Common myeloid progenitor, CD34-positive (primary cell): ENCODE data around the gene ACOXL.

Source experiments
- CTCF ChIA-PET: fragments of 350-600 bp; sonication (Branson Sonifier 250); formaldehyde crosslinking; loops from one replicate; lab custom pipeline; 2021; ENCODE audit warnings: antibody characterized with exemption; lab: Charles Lee
- POLR2A ChIA-PET: fragments of 350-600 bp; sonication (Branson Sonifier 250); formaldehyde crosslinking; loops from one replicate; lab custom pipeline; 2021; ENCODE audit warnings: antibody characterized with exemption; lab: Charles Lee
- DNase-seq, 3 donors: peaks; one replicate each; pipeline versions ENCODE4 v3.0.0 to v3.0.0-alpha.2; 2013
- H3K27ac ChIP-seq, 2 experiments: 1 replicate in 1 of 2; 2 replicates in 1 of 2; pipeline ENCODE4 v1.7.0; 2013; ENCODE audit warnings: inconsistent platforms in 2 of 2, low read length in 2 of 2, mild to moderate bottlenecking in 2 of 2, low read depth in 1 of 2, moderate library complexity in 1 of 2; ENCODE audit not compliant: severe bottlenecking in 2 of 2, insufficient read depth in 1 of 2, poor library complexity in 1 of 2
- H3K27me3 ChIP-seq, 5 experiments: replicated peaks in 2 of 5; 1 replicate in 3 of 5; 2 replicates in 2 of 5; pipeline versions ENCODE4 v1.6.1 to v1.7.0; 2013; ENCODE audit warnings: low read length in 4 of 5, mild to moderate bottlenecking in 2 of 5, moderate library complexity in 2 of 5, inconsistent platforms in 1 of 5; ENCODE audit not compliant: insufficient read depth in 5 of 5, control insufficient read depth in 4 of 5
- H3K36me3 ChIP-seq, 4 experiments: 1 replicate in 2 of 4; 2 replicates in 2 of 4; pipeline versions ENCODE4 v1.6.1 to v1.7.0; 2013; ENCODE audit warnings: low read length in 3 of 4, control low read depth in 1 of 4, mild to moderate bottlenecking in 1 of 4; ENCODE audit not compliant: control insufficient read depth in 4 of 4, insufficient read depth in 4 of 4
- H3K4me1 ChIP-seq, 4 experiments: 1 replicate in 3 of 4; 2 replicates in 1 of 4; pipeline versions ENCODE4 v1.6.1 to v1.7.1; 2013; ENCODE audit warnings: low read length in 3 of 4, mild to moderate bottlenecking in 3 of 4, control low read depth in 1 of 4, inconsistent platforms in 1 of 4, moderate library complexity in 1 of 4; ENCODE audit not compliant: control insufficient read depth in 4 of 4, insufficient read depth in 4 of 4; ENCODE audit errors: control extremely low read depth in 1 of 4
- H3K4me3 ChIP-seq, 7 experiments: 1 replicate in 4 of 7; 2 replicates in 3 of 7; pipeline versions ENCODE4 v1.5.1 to v1.7.0; 2013; ENCODE audit warnings: mild to moderate bottlenecking in 7 of 7, low read length in 6 of 7, moderate library complexity in 6 of 7, inconsistent platforms in 2 of 7, low read depth in 2 of 7, control low read depth in 1 of 7; ENCODE audit not compliant: insufficient read depth in 4 of 7, control insufficient read depth in 1 of 7; ENCODE audit errors: extremely low read depth in 1 of 7
- H3K9me3 ChIP-seq, 5 experiments: 1 replicate in 4 of 5; 2 replicates in 1 of 5; pipeline versions ENCODE4 v1.6.1 to v1.7.1; 2013; ENCODE audit warnings: low read length in 4 of 5, mild to moderate bottlenecking in 2 of 5, inconsistent platforms in 1 of 5, low read depth in 1 of 5, moderate library complexity in 1 of 5; ENCODE audit not compliant: control insufficient read depth in 4 of 5, insufficient read depth in 2 of 5; ENCODE audit errors: control extremely low read depth in 1 of 5
- WGBS: methylation state at CpG from one replicate; pipeline ENCODE4 v1.1.5; 2013; ENCODE audit not compliant: insufficient coverage; 5-methylcytosine and 5-hydroxymethylcytosine counted together

The ACOXL gene

DNA sequence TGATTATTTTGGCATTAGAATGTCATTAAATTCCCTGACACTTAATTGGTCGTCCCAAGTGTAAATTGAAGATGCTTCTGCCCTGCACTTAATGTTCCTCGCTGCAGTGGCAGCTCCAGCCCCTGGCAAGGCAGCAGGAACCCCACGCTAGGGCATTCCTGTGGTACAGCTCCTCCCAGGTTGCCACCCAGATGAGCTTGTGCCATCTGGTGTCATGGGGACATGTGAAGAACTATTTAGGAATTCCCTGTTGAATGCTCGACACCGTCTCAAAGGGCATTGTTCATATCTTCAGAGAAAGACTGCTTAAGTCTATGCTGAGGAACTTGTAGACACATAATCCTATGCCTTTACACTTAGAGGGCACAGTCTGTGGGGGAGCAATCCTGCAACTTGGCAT, 427.3 kb downstream of the ACOXL start:
- POLR2A ChIA-PET, result no interaction called here
- Histone ChIP-seq H3K27ac (no peak overlapping the region), H3K36me3 (peaks cover 0 to 10% (median 2%) of the 10 kb centered on the region in 4 experiments), H3K9me3 (no peaks in the 10 kb centered on the region), H3K4me1 (peaks cover 0 to 16% (median 8%) of the 10 kb centered on the region in 4 experiments), H3K4me3 (no peak overlapping the region), H3K27me3 (peaks cover 0 to 85% (median 28%) of the 10 kb centered on the region in 5 experiments)
- CTCF ChIA-PET, result no interaction called here
- no peak for DNase-seq
- 75% methylated on average over 4 of the region's 5 CpGs for WGBS

- Histone ChIP-seq H3K27me3 (peaks cover 0 to 89% (median 35%) of the 10 kb centered on the region in 5 experiments), H3K9me3 (no peaks in the 10 kb centered on the region), H3K36me3 (peaks cover 0 to 14% (median 10%) of the 10 kb centered on the region in 4 experiments), H3K4me1 (peaks cover 0 to 16% (median 8%) of the 10 kb centered on the region in 4 experiments), H3K4me3 (no peak overlapping the region), H3K27ac (no peak overlapping the region)
- 100% methylated on average over 3 of the region's 3 CpGs for WGBS
- ChIA-PET CTCF (no interaction called here), POLR2A (no interaction called here)
- DNase-seq, result no peak
These were observed 428.4 kb downstream of the ACOXL start for GRCh38 chr2:111160758-111161157.

DNA sequence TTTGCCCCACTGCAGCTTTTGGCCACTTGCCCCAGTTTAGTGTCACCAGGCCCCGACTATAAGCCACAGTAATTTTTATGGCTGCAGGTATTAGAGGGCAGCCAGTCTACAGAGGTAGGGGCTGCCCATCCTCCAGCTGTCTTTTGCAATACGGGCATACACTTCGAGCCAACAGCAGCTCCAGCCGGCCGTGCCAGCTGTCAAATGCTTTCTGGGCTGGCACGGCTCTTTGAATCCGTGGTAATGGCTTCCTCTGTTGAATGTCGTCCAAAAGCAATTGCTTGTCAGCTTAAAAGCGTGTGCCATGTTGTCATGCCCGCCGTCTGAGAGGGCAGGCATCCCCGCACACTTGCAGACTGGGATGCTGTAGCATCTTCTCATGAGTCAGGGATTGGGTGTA, 429.6 kb downstream of the ACOXL start:
- ChIA-PET CTCF (no interaction called here), POLR2A (no interaction called here)
- Histone ChIP-seq H3K4me1 (peaks cover 0 to 16% (median 8%) of the 10 kb centered on the region in 4 experiments), H3K27me3 (peaks cover 0 to 88% (median 35%) of the 10 kb centered on the region in 5 experiments), H3K36me3 (peaks cover 0 to 16% (median 11%) of the 10 kb centered on the region in 4 experiments), H3K4me3 (no peak overlapping the region), H3K27ac (no peak overlapping the region), H3K9me3 (no peaks in the 10 kb centered on the region)
- 63% methylated on average over 11 of the region's 12 CpGs for WGBS
- DNase-seq, result no peak

DNA sequence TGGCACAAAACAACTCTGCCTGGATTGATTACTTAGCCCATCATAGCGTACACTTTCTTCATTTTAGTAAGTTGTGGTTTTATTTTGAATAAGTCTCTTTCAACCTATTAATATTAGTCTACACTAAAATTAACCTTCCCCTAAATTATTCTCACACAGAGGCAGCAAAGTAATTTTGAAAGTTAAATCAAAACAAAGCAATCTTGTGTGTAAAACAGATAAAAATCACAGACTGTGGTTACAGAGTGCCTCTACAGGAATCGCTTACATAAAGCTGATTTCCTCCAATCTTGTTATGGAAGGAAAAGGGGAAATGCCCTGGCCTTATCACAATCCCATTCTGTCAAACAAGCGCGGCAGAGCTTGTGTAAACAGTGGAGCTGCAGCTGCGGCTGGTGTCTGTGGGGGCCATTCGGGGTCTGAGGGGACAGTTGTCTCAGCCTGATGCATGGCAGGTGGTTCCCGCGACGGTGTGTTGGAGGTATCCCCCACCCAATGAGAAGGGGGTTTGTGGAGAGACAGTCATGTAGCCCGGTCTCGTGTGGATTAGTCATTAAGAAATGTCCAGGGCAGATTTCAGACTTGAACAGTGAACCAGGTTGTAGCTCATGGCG, 430.5 kb downstream of the ACOXL start:
- DNase-seq, result peak; percentile 82 to 97 (median 92)
- ChIA-PET CTCF (interaction anchor here (1.0 kb wide), 1 partner anchor 30 kb away, joined by 4 read pairs; no protein-coding TSS in a partner anchor), POLR2A (interaction anchor here (0.8 kb wide), 1 partner anchor 9 kb away, joined by 4 read pairs; no protein-coding TSS in a partner anchor)

DNA sequence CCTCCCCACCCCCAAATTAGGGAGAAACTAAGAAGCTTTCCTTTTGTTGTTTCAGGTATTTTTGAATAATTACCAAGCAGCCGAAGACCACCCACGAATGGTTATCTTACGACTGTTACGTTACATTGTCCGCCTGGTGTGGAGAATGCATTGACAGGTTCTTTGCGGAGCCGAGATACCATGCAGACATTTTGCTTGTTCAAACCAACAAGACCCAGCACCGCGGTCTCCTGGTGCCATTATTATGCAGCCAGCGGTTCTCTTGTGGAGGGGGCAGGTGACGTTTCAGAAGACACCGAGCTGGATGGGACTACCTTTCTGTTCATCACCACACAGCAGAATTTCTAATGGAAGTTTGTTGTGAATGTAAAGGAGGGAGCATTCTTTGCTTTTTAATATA, 431.7 kb downstream of the ACOXL start:
- CTCF ChIA-PET, result no interaction called here
- H3K4me1 ChIP-seq, result peaks cover 0 to 19% (median 13%) of the 10 kb centered on the region in 4 experiments
- WGBS, result 100% methylated on average over 7 of the region's 12 CpGs

More for the DNA sequence above, 430.5 kb downstream of the ACOXL start:
- peaks cover 0 to 16% (median 10%) of the 10 kb centered on the region in 4 experiments for H3K36me3 ChIP-seq
- H3K4me3 ChIP-seq, result peak overlapping the region in 1 of 7 experiments; percentile 19
- peaks cover 0 to 16% (median 11%) of the 10 kb centered on the region in 4 experiments for H3K4me1 ChIP-seq
- peaks cover 0 to 88% (median 34%) of the 10 kb centered on the region in 5 experiments for H3K27me3 ChIP-seq
- no peaks in the 10 kb centered on the region for H3K9me3 ChIP-seq
- WGBS, result 0% methylated on average over 7 of the region's 12 CpGs
- H3K27ac ChIP-seq, result no peak overlapping the region

GRCh38 chr2:111165084-111165483, 432.7 kb downstream of the ACOXL start:
- Histone ChIP-seq H3K27me3 (peaks cover 0 to 76% (median 29%) of the 10 kb centered on the region in 5 experiments), H3K36me3 (peaks cover 0 to 14% (median 8%) of the 10 kb centered on the region in 4 experiments), H3K4me1 (peaks cover 0 to 19% (median 13%) of the 10 kb centered on the region in 4 experiments), H3K4me3 (no peak overlapping the region), H3K9me3 (no peaks in the 10 kb centered on the region), H3K27ac (no peak overlapping the region)
- DNase-seq, result no peak
- ChIA-PET CTCF (no interaction called here), POLR2A (no interaction called here)
- WGBS, result 97% methylated on average over 7 of the region's 7 CpGs

More for the DNA sequence above, 431.7 kb downstream of the ACOXL start:
- POLR2A ChIA-PET, result no interaction called here
- no peak overlapping the region for H3K4me3 ChIP-seq
- no peaks in the 10 kb centered on the region for H3K9me3 ChIP-seq
- no peak overlapping the region for H3K27ac ChIP-seq
- H3K27me3 ChIP-seq, result peaks cover 0 to 80% (median 26%) of the 10 kb centered on the region in 5 experiments
- peaks cover 0 to 14% (median 10%) of the 10 kb centered on the region in 4 experiments for H3K36me3 ChIP-seq
- DNase-seq, result no peak

- no peaks in the 10 kb centered on the region for H3K9me3 ChIP-seq
- ChIA-PET CTCF (no interaction called here), POLR2A (no interaction called here)
- no peak overlapping the region for H3K4me3 ChIP-seq
- peaks cover 0 to 14% (median 8%) of the 10 kb centered on the region in 4 experiments for H3K36me3 ChIP-seq
- peaks cover 0 to 19% (median 13%) of the 10 kb centered on the region in 4 experiments for H3K4me1 ChIP-seq
- DNase-seq, result no peak
- no peak overlapping the region for H3K27ac ChIP-seq
- WGBS, result 93% methylated on average over 3 of the region's 5 CpGs
- peaks cover 0 to 72% (median 31%) of the 10 kb centered on the region in 5 experiments for H3K27me3 ChIP-seq
These were observed 433.7 kb downstream of the ACOXL start for GRCh38 chr2:111166115-111166514.
